Aorta (tissue), 5 donors: Measurements from ENCODE around the gene SNAPC2. TPM values are rescaled to one million over a fixed set of nuclear protein-coding genes. Genes with fewer than 3 reads are reported as not detected.

Experiments
- ATAC-seq: fragments of 200-7000 bp; cut with Tn5 transposase; one replicate; pipeline ENCODE4 v1.9.1; 2022; ENCODE audit warnings: moderate library complexity; ENCODE audit not compliant: low FRiP score
- DNase-seq, 2 donors: peaks; one replicate each; pipeline ENCODE4 v3.0.0-alpha.2; 2020
- H3K27ac ChIP-seq, 2 donors: one replicate each; pipeline ENCODE4 v1.5.1; 2013; ENCODE audit warnings: low read length in 2 of 2, mild to moderate bottlenecking in 2 of 2, moderate library complexity in 2 of 2, control low read depth in 1 of 2, inconsistent platforms in 1 of 2, low read depth in 1 of 2
- H3K27me3 ChIP-seq, 2 donors: one replicate each; pipeline ENCODE4 v1.6.1; 2013; ENCODE audit warnings: control low read depth in 1 of 2, low read length in 1 of 2, mild to moderate bottlenecking in 1 of 2, moderate library complexity in 1 of 2; ENCODE audit not compliant: insufficient read depth in 2 of 2, control insufficient read depth in 1 of 2
- H3K36me3 ChIP-seq, 2 donors: one replicate each; pipeline ENCODE4 v1.6.1; 2013; ENCODE audit warnings: control low read depth in 1 of 2, low read length in 1 of 2, mild to moderate bottlenecking in 1 of 2; ENCODE audit not compliant: insufficient read depth in 2 of 2, control insufficient read depth in 1 of 2
- H3K4me1 ChIP-seq, 2 donors: one replicate each; pipeline ENCODE4 v1.6.1; 2013; ENCODE audit warnings: low read length in 2 of 2, control low read depth in 1 of 2, mild to moderate bottlenecking in 1 of 2, moderate library complexity in 1 of 2; ENCODE audit not compliant: insufficient read depth in 2 of 2, control insufficient read depth in 1 of 2
- H3K4me3 ChIP-seq, 2 donors: one replicate each; pipeline ENCODE4 v1.5.1; 2013; ENCODE audit warnings: low read length in 2 of 2, control low read depth in 1 of 2, mild to moderate bottlenecking in 1 of 2
- H3K9me3 ChIP-seq: one replicate; pipeline ENCODE4 v1.6.1; 2013; ENCODE audit warnings: mild to moderate bottlenecking, low read length; ENCODE audit not compliant: control insufficient read depth
- WGBS, 2 donors: extraction: QIAGEN DNeasy Blood & Tissue Kit; methylation state at CpG; one replicate each; pipeline ENCODE4 v1.1.7; 2013; 5-methylcytosine and 5-hydroxymethylcytosine counted together
- intact Hi-C, 2 donors: fragments of 100-400 bp; cut with DNase I; formaldehyde crosslinking; loops; one replicate each; pipeline versions ENCODE4 v1.14.2 to v1.15.0; 2022
- polyA plus RNA-seq, 2 donors: library from polyadenylated mRNA; stranded (reverse); fragments of 200-250 nt; gene quantifications; one replicate each; pipeline ENCODE4 v1.2.3, GENCODE V29; 2013
- total RNA-seq, 2 donors: library from RNA; stranded (reverse); fragmentation: NEBNext Ultra II Directional; extraction: Animal tissue kit (Norgen Biotek cat#: 25700); gene quantifications; one replicate each; pipeline ENCODE4 v1.2.1, GENCODE V29; 2021
- donor health status: healthy with polysubstance abuse.
- donor health status: Bipolar disorder and iron deficiency.
- donor health status: DM: no; HTN: no; CAD: no.
- donor health status: DM: no; HTN: no; CAD: no.
- donor health status: DM: yes; HTN: yes; CAD: no.

SNAPC2 gene
- total and polyA plus RNA-seq, 4 donors: 12.0 to 26.6 (median 21.3) TPM

DNA sequence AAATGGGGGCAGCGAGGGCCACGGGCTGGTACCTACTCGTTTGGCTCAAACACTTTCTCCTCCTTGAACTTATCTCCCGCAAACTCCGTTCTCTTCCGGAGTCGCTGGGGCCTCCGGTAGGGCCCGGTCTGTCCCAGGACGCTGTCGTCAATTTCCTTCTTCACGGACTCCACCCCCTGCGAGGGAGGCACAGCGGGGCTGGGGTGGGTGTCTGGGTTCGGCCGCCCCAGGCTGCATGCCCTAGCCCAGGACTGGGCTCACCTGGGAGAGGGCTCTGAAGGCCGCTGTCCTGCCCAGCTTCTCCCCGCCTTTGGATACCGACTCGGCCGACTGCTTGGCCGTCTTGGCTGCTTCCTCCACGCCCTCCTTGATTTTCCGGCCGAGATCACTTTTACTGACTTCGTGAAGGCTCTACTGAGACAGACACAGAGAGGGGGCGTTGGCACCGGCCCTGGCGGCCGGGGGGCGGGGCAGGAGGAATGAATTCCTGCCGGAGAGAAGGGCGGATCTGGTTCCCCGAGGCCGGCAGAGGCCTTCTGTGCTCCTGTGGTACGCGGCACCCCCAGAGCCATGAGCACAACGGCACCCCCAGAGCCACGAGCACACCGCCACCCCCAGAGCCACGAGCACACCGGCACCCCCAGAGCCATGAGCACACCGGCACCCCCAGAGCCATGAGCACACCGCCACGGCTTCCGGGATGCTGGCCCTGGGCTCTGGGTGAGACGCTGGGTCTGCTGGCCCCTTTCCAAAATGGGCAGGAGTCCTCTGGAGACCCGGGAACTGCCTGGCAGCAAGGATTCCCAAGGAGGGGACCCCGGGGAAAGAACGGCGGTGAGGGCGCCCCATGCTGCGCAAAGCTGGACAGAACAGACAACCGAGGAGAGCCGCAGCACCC lies 13.9 kb downstream of the SNAPC2 start:
- no peak for DNase-seq
- H3K27ac ChIP-seq: no peak overlapping the region

DNA sequence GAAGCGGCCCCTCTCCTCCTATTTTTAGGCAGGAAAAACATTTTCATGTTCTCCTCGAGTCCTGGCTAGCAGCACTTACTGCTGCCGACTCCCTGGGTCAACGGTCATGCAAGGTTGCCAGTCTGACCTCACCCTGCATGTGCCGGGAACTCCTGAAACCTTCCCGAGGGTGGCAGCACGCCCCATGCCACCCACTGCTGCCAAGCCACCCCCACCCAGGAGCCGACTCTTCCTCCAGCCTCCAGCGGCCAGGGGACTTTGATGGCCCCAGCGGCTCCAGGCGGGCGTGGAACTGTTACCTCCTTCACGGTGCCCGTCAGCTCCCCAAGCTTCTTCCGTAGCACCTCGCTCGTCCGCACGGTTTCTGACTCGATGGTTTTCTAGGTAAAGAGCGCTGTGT lies 14.6 kb downstream of the SNAPC2 start:
- Histone ChIP-seq H3K4me3 (no peak overlapping the region), H3K36me3 (peaks cover 0 to 19% of the 10 kb centered on the region in 2 donors), H3K27ac (no peak overlapping the region), H3K27me3 (no peaks in the 10 kb centered on the region), H3K4me1 (no peaks in the 10 kb centered on the region), H3K9me3 (no peaks in the 10 kb centered on the region)
- intact Hi-C loops: no loop called here
- ATAC-seq (no peak), DNase-seq (no peak)
- WGBS, 2 donors: 78 to 83% methylated on average over 21 of the region's 21 CpGs

More for the DNA sequence above, 13.9 kb downstream of the SNAPC2 start:
- H3K27me3 ChIP-seq: no peaks in the 10 kb centered on the region
- H3K9me3 ChIP-seq: no peaks in the 10 kb centered on the region
- ATAC-seq: no peak
- H3K4me3 ChIP-seq: no peak overlapping the region
- intact Hi-C loops: no loop called here
- peaks cover 0 to 19% of the 10 kb centered on the region in 2 donors for H3K36me3 ChIP-seq
- H3K4me1 ChIP-seq: no peaks in the 10 kb centered on the region
- WGBS, 2 donors: 87% methylated on average over 54 to 55 of the region's 55 CpGs

GRCh38 chr19:7940841-7941240 lies 20.7 kb downstream of the SNAPC2 start:
- H3K4me3 ChIP-seq: no peak overlapping the region
- no peaks in the 10 kb centered on the region for H3K4me1 ChIP-seq
- WGBS, 2 donors: 90% methylated on average over 13 of the region's 13 CpGs
- DNase-seq (no peak), ATAC-seq (no peak)
- H3K27me3 ChIP-seq: no peaks in the 10 kb centered on the region
- intact Hi-C loops: loop anchor here (5.0 to 10.0 kb wide), 3 partner anchors 66 to 451 kb away; partner anchors contain the start of genes ELAVL1 (in 1 of the 2) and RAB11B (in 1 of the 2)
- H3K27ac ChIP-seq: no peak overlapping the region
- H3K9me3 ChIP-seq: no peaks in the 10 kb centered on the region
- H3K36me3 ChIP-seq: peaks cover 0 to 6% of the 10 kb centered on the region in 2 donors

GRCh38 chr19:7941895-7942596 lies 21.9 kb downstream of the SNAPC2 start:
- H3K36me3 ChIP-seq: peaks cover 0 to 6% of the 10 kb centered on the region in 2 donors
- ATAC-seq (no peak), DNase-seq (no peak)
- no peaks in the 10 kb centered on the region for H3K9me3 ChIP-seq
- WGBS, 2 donors: 87 to 88% methylated on average over 19 of the region's 19 CpGs
- no peak overlapping the region for H3K27ac ChIP-seq
- H3K27me3 ChIP-seq: no peaks in the 10 kb centered on the region
- H3K4me1 ChIP-seq: no peaks in the 10 kb centered on the region
- H3K4me3 ChIP-seq: no peak overlapping the region
- intact Hi-C loops: loop anchor here (5.0 to 10.0 kb wide), 3 partner anchors 65 to 450 kb away; partner anchors contain the start of genes ELAVL1 (in 1 of the 2) and RAB11B (in 1 of the 2)

DNA sequence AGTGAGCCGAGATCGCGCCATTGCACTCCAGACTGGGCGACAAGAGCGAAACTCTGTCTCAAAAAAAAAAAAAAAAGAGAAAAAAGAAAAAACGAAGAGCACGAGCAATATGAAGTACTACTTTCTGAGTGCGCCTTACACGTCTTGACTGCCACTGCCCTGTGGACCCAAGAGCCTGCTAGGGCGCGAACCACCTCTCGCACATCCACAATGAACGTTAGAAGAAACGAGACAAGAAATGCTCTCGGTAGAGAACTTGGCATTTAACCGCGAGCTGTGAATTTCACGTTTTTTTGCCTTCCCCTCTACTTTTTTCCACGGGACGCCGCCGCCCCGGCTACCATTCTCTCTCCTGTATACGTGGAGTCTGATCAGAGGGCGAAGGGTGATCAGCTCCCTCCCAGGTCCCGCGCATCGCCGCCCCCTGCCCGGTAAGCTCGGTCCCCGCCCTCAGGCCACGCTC lies 22.9 kb downstream of the SNAPC2 start:
- peak overlapping the region; percentile 38 to 77 for H3K27ac ChIP-seq
- H3K9me3 ChIP-seq: no peaks in the 10 kb centered on the region
- H3K4me3 ChIP-seq: peak overlapping the region; percentile 64 to 74
- H3K27me3 ChIP-seq: no peaks in the 10 kb centered on the region
- peaks cover 0 to 1% of the 10 kb centered on the region in 2 donors for H3K36me3 ChIP-seq
- DNase-seq (no peak), ATAC-seq (peak; percentile 40)
- 4% methylated on average over 33 of the region's 33 CpGs for WGBS, 2 donors
- no peaks in the 10 kb centered on the region for H3K4me1 ChIP-seq
- intact Hi-C loops: loop anchor here (5.0 to 10.0 kb wide), 3 partner anchors 64 to 449 kb away; partner anchors contain the start of genes ELAVL1 (in 1 of the 2) and RAB11B (in 1 of the 2)

DNA sequence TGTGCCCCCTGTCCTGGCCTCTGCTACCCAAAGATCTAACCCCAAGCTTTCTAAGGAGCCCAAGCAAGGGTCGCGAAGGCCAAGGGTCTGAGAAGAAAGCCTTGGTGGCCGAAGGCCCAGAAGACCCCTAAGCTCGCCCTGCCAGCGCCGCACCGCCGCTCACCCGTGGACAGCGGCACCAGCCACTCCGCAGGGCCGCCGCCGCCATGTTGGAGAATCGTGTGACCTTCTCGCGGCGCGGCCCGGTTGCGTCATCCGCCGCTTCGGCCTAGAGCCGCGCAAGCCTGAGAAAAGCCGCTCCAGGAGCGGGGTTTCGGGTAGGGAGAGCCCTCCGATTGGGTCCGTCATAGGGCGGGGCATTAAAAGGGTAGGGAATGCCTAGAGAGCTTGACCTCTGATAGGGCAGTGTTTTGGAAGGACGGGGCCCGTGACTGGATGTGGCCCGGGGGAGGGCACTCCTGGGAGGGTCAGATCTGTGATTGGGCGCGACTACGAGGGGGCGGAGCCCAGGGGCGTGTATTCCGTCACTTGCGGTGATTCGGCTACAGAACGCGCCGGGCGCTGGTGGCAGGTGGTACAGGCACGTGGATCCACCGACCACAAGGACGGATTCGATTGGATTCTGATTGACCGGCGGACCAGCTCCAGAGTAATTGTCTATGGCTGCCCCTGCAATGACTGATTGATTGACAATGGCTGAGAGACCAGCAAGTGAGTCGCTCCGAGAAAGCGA lies 23.5 kb downstream of the SNAPC2 start, which contains the start of gene TIMM44:
Gene TIMM44, minus strand, starts transcription at position 223 of the 733 bp plus-strand sequence. Its CDS starts 15 bp downstream, at position 208.
- H3K4me1 ChIP-seq: no peaks in the 10 kb centered on the region
- peak; percentile 100 for ATAC-seq
- peak within 1 kb of the TSS; percentile 74 to 77 for H3K4me3 ChIP-seq
- DNase-seq: peak; percentile 100
- 0% methylated on average over 55 to 56 of the region's 56 CpGs for WGBS, 2 donors
- no peaks in the 10 kb centered on the region for H3K27me3 ChIP-seq
- intact Hi-C loops: loop anchor here (1.0 to 10.0 kb wide), 4 partner anchors 64 to 449 kb away; partner anchors contain the start of genes ELAVL1 (in 1 of the 2) and RAB11B (in 1 of the 2)
- peak within 1 kb of the TSS; percentile 38 to 89 for H3K27ac ChIP-seq
- H3K9me3 ChIP-seq: no peaks in the 10 kb centered on the region
- H3K36me3 ChIP-seq: peaks cover 0 to 1% of the 10 kb centered on the region in 2 donors

- ATAC-seq (peak; percentile 84), DNase-seq (peak; percentile 91 to 93)
- 28% methylated on average over 18 of the region's 18 CpGs for WGBS, 2 donors
- Histone ChIP-seq H3K4me1 (no peaks in the 10 kb centered on the region), H3K27ac (peak overlapping the region in 1 of 2 donors; percentile 89), H3K9me3 (no peaks in the 10 kb centered on the region), H3K4me3 (peak overlapping the region; percentile 30 to 77), H3K36me3 (peaks cover 0 to 1% of the 10 kb centered on the region in 2 donors), H3K27me3 (no peaks in the 10 kb centered on the region)
- intact Hi-C loops: loop anchor here (1.0 to 10.0 kb wide), 4 partner anchors 63 to 448 kb away; partner anchors contain the start of genes ELAVL1 (in 1 of the 2) and RAB11B (in 1 of the 2)
Observed at GRCh38 chr19:7944177-7944761, 24.1 kb downstream of the SNAPC2 start.
